Right lobe of liver (tissue), 4 donors: ENCODE measurements around the gene DRAXIN.

ENCODE experiments used
- CTCF ChIP-seq, 4 donors: fragments of 200-600 bp in 3 of 4; fragments of 450-650 bp in 1 of 4; IDR thresholded peaks; one replicate each; pipeline versions ENCODE4 v1.5.1 to v1.8.0; 2016 to 2022; ENCODE audit warnings: antibody characterized with exemption in 4 of 4, mild to moderate bottlenecking in 2 of 4
- POLR2A ChIP-seq: fragments of 450-650 bp; IDR thresholded peaks from one replicate; pipeline ENCODE4 v1.6.1; 2017; ENCODE audit warnings: antibody characterized with exemption, mild to moderate bottlenecking
- donor health status: DM: no; HTN: no; CAD: no.
- donor health status: DM: no; HTN: no; CAD: no.
- donor health status: DM: no; HTN: yes; CAD: no.

GRCh38 chr1:11691302-11691914, at the start of gene DRAXIN:
- TF ChIP-seq CTCF (IDR thresholded peaks at IDR 0.05) (no peak), POLR2A (no peak)
